Measurements from ENCODE around the gene FAF1.

DNA sequence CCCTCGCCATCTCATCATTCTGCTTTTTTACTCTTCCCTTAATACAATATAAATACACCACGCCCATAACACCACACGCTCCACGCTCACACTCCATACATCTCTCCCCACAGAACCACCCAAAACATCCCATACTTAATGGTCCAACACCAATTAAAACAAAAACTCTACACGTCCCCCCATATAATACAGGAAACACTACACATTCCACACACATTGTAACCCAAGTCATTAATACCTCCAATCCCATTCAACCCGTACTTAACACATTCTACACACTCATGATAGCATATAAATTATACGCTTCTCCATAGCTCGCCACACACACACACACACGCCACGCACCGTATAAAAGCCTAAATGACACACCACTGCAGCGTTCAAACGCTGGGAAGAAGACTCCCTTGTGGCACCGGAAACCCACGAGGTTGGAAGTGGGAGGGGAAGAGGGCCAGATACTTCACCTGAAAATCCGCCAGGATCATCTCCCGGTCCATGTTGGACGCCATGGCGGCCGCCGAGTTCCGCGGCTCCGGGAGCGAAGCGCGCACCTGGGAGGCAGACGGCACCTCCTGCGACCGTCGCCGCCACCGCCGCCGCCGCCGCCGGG lies 659 bp downstream of the FAF1 start:
- TF ChIP-seq MAX (IDR thresholded peaks at IDR 0.05) (no peak), SP1 (IDR thresholded peaks at IDR 0.05; ENCODE audit: low read depth, low read length) (no peak), POLR2A (IDR thresholded peaks at IDR 0.05; ENCODE audit: control extremely low read depth in 1 of 2, low read depth in 2 of 2, low read length in 2 of 2) (no peak), POLR2AphosphoS5 (IDR thresholded peaks at IDR 0.05; ENCODE audit: low read depth, low read length) (no peak), CEBPB (IDR thresholded peaks at IDR 0.05; ENCODE audit: low read depth, low read length) (no peak), RAD21 (IDR thresholded peaks at IDR 0.05 in 1 of 2, conservative IDR thresholded peaks at IDR 0.05 in 1 of 2; ENCODE audit: low read depth in 2 of 2, low read length in 2 of 2) (no peak)
- TF ChIP-seq, protein P1, sequence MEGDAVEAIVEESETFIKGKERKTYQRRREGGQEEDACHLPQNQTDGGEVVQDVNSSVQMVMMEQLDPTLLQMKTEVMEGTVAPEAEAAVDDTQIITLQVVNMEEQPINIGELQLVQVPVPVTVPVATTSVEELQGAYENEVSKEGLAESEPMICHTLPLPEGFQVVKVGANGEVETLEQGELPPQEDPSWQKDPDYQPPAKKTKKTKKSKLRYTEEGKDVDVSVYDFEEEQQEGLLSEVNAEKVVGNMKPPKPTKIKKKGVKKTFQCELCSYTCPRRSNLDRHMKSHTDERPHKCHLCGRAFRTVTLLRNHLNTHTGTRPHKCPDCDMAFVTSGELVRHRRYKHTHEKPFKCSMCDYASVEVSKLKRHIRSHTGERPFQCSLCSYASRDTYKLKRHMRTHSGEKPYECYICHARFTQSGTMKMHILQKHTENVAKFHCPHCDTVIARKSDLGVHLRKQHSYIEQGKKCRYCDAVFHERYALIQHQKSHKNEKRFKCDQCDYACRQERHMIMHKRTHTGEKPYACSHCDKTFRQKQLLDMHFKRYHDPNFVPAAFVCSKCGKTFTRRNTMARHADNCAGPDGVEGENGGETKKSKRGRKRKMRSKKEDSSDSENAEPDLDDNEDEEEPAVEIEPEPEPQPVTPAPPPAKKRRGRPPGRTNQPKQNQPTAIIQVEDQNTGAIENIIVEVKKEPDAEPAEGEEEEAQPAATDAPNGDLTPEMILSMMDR (IDR thresholded peaks at IDR 0.05; ENCODE audit: control extremely low read depth in 1 of 3, insufficient read depth in 1 of 3, low read depth in 1 of 3, low read length in 3 of 3) = no peak

Data from H1 (cell line).